ENCODE measurements around the gene GKAP1.

GKAP1 gene

GRCh38 chr9:83800236-83801033 lies 17.1 kb downstream of the GKAP1 start:
- Histone ChIP-seq H3K4me1 (ENCODE audit: control insufficient read depth, insufficient read depth, low read length) (no peaks in the 10 kb centered on the region), H3K27me3 (ENCODE audit: control insufficient read depth in 1 of 2, insufficient read depth in 2 of 2, low read length in 2 of 2) (no peaks in the 10 kb centered on the region), H3K9ac (ENCODE audit: low read length in 2 of 2) (no peak overlapping the region), H3K36me3 (ENCODE audit: control insufficient read depth in 2 of 2, insufficient read depth in 2 of 2, low read length in 2 of 2) (peaks cover 16 to 19% of the 10 kb centered on the region in 2 donors), H3K9me3 (ENCODE audit: control insufficient read depth in 2 of 2, low read length in 2 of 2) (no peaks in the 10 kb centered on the region), H3K27ac (ENCODE audit: low read length) (no peak overlapping the region), H3K4me3 (ENCODE audit: low read length in 2 of 2) (no peak overlapping the region)

GRCh38 chr9:83794051-83794450 lies 23.5 kb downstream of the GKAP1 start:
- Histone ChIP-seq H3K36me3 (ENCODE audit: control insufficient read depth in 2 of 2, insufficient read depth in 2 of 2, low read length in 2 of 2) (peaks cover 16 to 25% of the 10 kb centered on the region in 2 donors), H3K27me3 (ENCODE audit: control insufficient read depth in 1 of 2, insufficient read depth in 2 of 2, low read length in 2 of 2) (no peaks in the 10 kb centered on the region), H3K9me3 (ENCODE audit: control insufficient read depth in 2 of 2, low read length in 2 of 2) (no peaks in the 10 kb centered on the region), H3K9ac (ENCODE audit: low read length in 2 of 2) (no peak overlapping the region), H3K4me3 (ENCODE audit: low read length in 2 of 2) (no peak overlapping the region), H3K4me1 (ENCODE audit: control insufficient read depth, insufficient read depth, low read length) (no peaks in the 10 kb centered on the region), H3K27ac (ENCODE audit: low read length) (no peak overlapping the region)

GRCh38 chr9:83792746-83793145 lies 24.8 kb downstream of the GKAP1 start:
- Histone ChIP-seq H3K27ac (ENCODE audit: low read length) (no peak overlapping the region), H3K9me3 (ENCODE audit: control insufficient read depth in 2 of 2, low read length in 2 of 2) (no peaks in the 10 kb centered on the region), H3K36me3 (ENCODE audit: control insufficient read depth in 2 of 2, insufficient read depth in 2 of 2, low read length in 2 of 2) (peaks cover 5 to 17% of the 10 kb centered on the region in 2 donors), H3K4me3 (ENCODE audit: low read length in 2 of 2) (no peak overlapping the region), H3K9ac (ENCODE audit: low read length in 2 of 2) (no peak overlapping the region), H3K4me1 (ENCODE audit: control insufficient read depth, insufficient read depth, low read length) (no peaks in the 10 kb centered on the region), H3K27me3 (ENCODE audit: control insufficient read depth in 1 of 2, insufficient read depth in 2 of 2, low read length in 2 of 2) (no peaks in the 10 kb centered on the region)

- Histone ChIP-seq H3K36me3 (ENCODE audit: control insufficient read depth in 2 of 2, insufficient read depth in 2 of 2, low read length in 2 of 2) (peaks cover 2 to 5% of the 10 kb centered on the region in 2 donors), H3K4me3 (ENCODE audit: low read length in 2 of 2) (no peak overlapping the region), H3K4me1 (ENCODE audit: control insufficient read depth, insufficient read depth, low read length) (no peaks in the 10 kb centered on the region), H3K27ac (ENCODE audit: low read length) (no peak overlapping the region), H3K27me3 (ENCODE audit: control insufficient read depth in 1 of 2, insufficient read depth in 2 of 2, low read length in 2 of 2) (no peaks in the 10 kb centered on the region), H3K9ac (ENCODE audit: low read length in 2 of 2) (no peak overlapping the region), H3K9me3 (ENCODE audit: control insufficient read depth in 2 of 2, low read length in 2 of 2) (no peaks in the 10 kb centered on the region)
Measured at GRCh38 chr9:83778164-83778563, 39.4 kb downstream of the GKAP1 start.

- Histone ChIP-seq H3K9ac (ENCODE audit: low read length in 2 of 2) (no peak overlapping the region), H3K36me3 (ENCODE audit: control insufficient read depth in 2 of 2, insufficient read depth in 2 of 2, low read length in 2 of 2) (peaks cover 2 to 5% of the 10 kb centered on the region in 2 donors), H3K27ac (ENCODE audit: low read length) (no peak overlapping the region), H3K4me1 (ENCODE audit: control insufficient read depth, insufficient read depth, low read length) (no peaks in the 10 kb centered on the region), H3K9me3 (ENCODE audit: control insufficient read depth in 2 of 2, low read length in 2 of 2) (no peaks in the 10 kb centered on the region), H3K4me3 (ENCODE audit: low read length in 2 of 2) (no peak overlapping the region), H3K27me3 (ENCODE audit: control insufficient read depth in 1 of 2, insufficient read depth in 2 of 2, low read length in 2 of 2) (no peaks in the 10 kb centered on the region)
Measured at GRCh38 chr9:83775932-83776331, 41.6 kb downstream of the GKAP1 start.

GRCh38 chr9:83772860-83773259 lies 44.7 kb downstream of the GKAP1 start:
- H3K36me3 ChIP-seq (ENCODE audit: control insufficient read depth in 2 of 2, insufficient read depth in 2 of 2, low read length in 2 of 2), result peaks cover 0 to 7% of the 10 kb centered on the region in 2 donors
- H3K9ac ChIP-seq (ENCODE audit: low read length in 2 of 2), result no peak overlapping the region
- H3K27me3 ChIP-seq (ENCODE audit: control insufficient read depth in 1 of 2, insufficient read depth in 2 of 2, low read length in 2 of 2), result no peaks in the 10 kb centered on the region
- no peaks in the 10 kb centered on the region for H3K9me3 ChIP-seq (ENCODE audit: control insufficient read depth in 2 of 2, low read length in 2 of 2)
- H3K4me3 ChIP-seq (ENCODE audit: low read length in 2 of 2), result no peak overlapping the region
- no peaks in the 10 kb centered on the region for H3K4me1 ChIP-seq (ENCODE audit: control insufficient read depth, insufficient read depth, low read length)
- no peak overlapping the region for H3K27ac ChIP-seq (ENCODE audit: low read length)

GRCh38 chr9:83765376-83765775 lies 52.2 kb downstream of the GKAP1 start:
- H3K36me3 ChIP-seq (ENCODE audit: control insufficient read depth in 2 of 2, insufficient read depth in 2 of 2, low read length in 2 of 2), result peaks cover 2 to 11% of the 10 kb centered on the region in 2 donors
- no peak overlapping the region for H3K9ac ChIP-seq (ENCODE audit: low read length in 2 of 2)
- H3K27me3 ChIP-seq (ENCODE audit: control insufficient read depth in 1 of 2, insufficient read depth in 2 of 2, low read length in 2 of 2), result no peaks in the 10 kb centered on the region

GRCh38 chr9:83754383-83754977 lies 63.1 kb downstream of the GKAP1 start:
- Histone ChIP-seq H3K4me1 (ENCODE audit: control insufficient read depth, insufficient read depth, low read length) (no peaks in the 10 kb centered on the region), H3K27me3 (ENCODE audit: control insufficient read depth in 1 of 2, insufficient read depth in 2 of 2, low read length in 2 of 2) (no peaks in the 10 kb centered on the region), H3K36me3 (ENCODE audit: control insufficient read depth in 2 of 2, insufficient read depth in 2 of 2, low read length in 2 of 2) (peaks cover 2 to 4% of the 10 kb centered on the region in 2 donors), H3K27ac (ENCODE audit: low read length) (no peak overlapping the region), H3K4me3 (ENCODE audit: low read length in 2 of 2) (no peak overlapping the region), H3K9ac (ENCODE audit: low read length in 2 of 2) (no peak overlapping the region), H3K9me3 (ENCODE audit: control insufficient read depth in 2 of 2, low read length in 2 of 2) (no peaks in the 10 kb centered on the region)

More at GRCh38 chr9:83765376-83765775, 52.2 kb downstream of the GKAP1 start:
- no peak overlapping the region for H3K27ac ChIP-seq (ENCODE audit: low read length)
- H3K9me3 ChIP-seq (ENCODE audit: control insufficient read depth in 2 of 2, low read length in 2 of 2), result no peaks in the 10 kb centered on the region
- no peak overlapping the region for H3K4me3 ChIP-seq (ENCODE audit: low read length in 2 of 2)
- H3K4me1 ChIP-seq (ENCODE audit: control insufficient read depth, insufficient read depth, low read length), result no peaks in the 10 kb centered on the region

- no peaks in the 10 kb centered on the region for H3K9me3 ChIP-seq (ENCODE audit: control insufficient read depth in 2 of 2, low read length in 2 of 2)
- H3K36me3 ChIP-seq (ENCODE audit: control insufficient read depth in 2 of 2, insufficient read depth in 2 of 2, low read length in 2 of 2), result peaks cover 4% of the 10 kb centered on the region in 2 donors
- H3K27ac ChIP-seq (ENCODE audit: low read length), result no peak overlapping the region
- no peak overlapping the region for H3K4me3 ChIP-seq (ENCODE audit: low read length in 2 of 2)
- no peak overlapping the region for H3K9ac ChIP-seq (ENCODE audit: low read length in 2 of 2)
- H3K4me1 ChIP-seq (ENCODE audit: control insufficient read depth, insufficient read depth, low read length), result no peaks in the 10 kb centered on the region
- no peaks in the 10 kb centered on the region for H3K27me3 ChIP-seq (ENCODE audit: control insufficient read depth in 1 of 2, insufficient read depth in 2 of 2, low read length in 2 of 2)
Measured at GRCh38 chr9:83749706-83750105, 67.9 kb downstream of the GKAP1 start.

GRCh38 chr9:83744206-83744605 lies 73.4 kb downstream of the GKAP1 start:
- no peaks in the 10 kb centered on the region for H3K27me3 ChIP-seq (ENCODE audit: control insufficient read depth in 1 of 2, insufficient read depth in 2 of 2, low read length in 2 of 2)
- H3K9ac ChIP-seq (ENCODE audit: low read length in 2 of 2), result no peak overlapping the region
- H3K9me3 ChIP-seq (ENCODE audit: control insufficient read depth in 2 of 2, low read length in 2 of 2), result no peaks in the 10 kb centered on the region
- peaks cover 2 to 8% of the 10 kb centered on the region in 2 donors for H3K36me3 ChIP-seq (ENCODE audit: control insufficient read depth in 2 of 2, insufficient read depth in 2 of 2, low read length in 2 of 2)
- no peaks in the 10 kb centered on the region for H3K4me1 ChIP-seq (ENCODE audit: control insufficient read depth, insufficient read depth, low read length)
- H3K4me3 ChIP-seq (ENCODE audit: low read length in 2 of 2), result no peak overlapping the region
- H3K27ac ChIP-seq (ENCODE audit: low read length), result no peak overlapping the region

- Histone ChIP-seq H3K36me3 (ENCODE audit: control insufficient read depth in 2 of 2, insufficient read depth in 2 of 2, low read length in 2 of 2) (peaks cover 0 to 5% of the 10 kb centered on the region in 2 donors), H3K9ac (ENCODE audit: low read length in 2 of 2) (no peak overlapping the region), H3K4me3 (ENCODE audit: low read length in 2 of 2) (no peak overlapping the region), H3K27me3 (ENCODE audit: control insufficient read depth in 1 of 2, insufficient read depth in 2 of 2, low read length in 2 of 2) (no peaks in the 10 kb centered on the region), H3K27ac (ENCODE audit: low read length) (no peak overlapping the region), H3K4me1 (ENCODE audit: control insufficient read depth, insufficient read depth, low read length) (no peaks in the 10 kb centered on the region), H3K9me3 (ENCODE audit: control insufficient read depth in 2 of 2, low read length in 2 of 2) (no peaks in the 10 kb centered on the region)
Measured at GRCh38 chr9:83733739-83734138, 83.8 kb downstream of the GKAP1 start.
